WTC11 (cell line): ENCODE results near the gene MUC6. TPM values are rescaled to one million over a fixed set of nuclear protein-coding genes. Genes with fewer than 3 reads are reported as not detected.

Source experiments
- ATAC-seq: fragments of 200-7000 bp; cut with Tn5 transposase; 2 replicates; pipeline ENCODE4 v1.10.0; 2021; ENCODE audit warnings: mild to moderate bottlenecking, moderate library complexity
- CTCF ChIA-PET: fragments of 300-600 bp; sonication (Branson Sonifier 250); formaldehyde crosslinking; loops from one replicate; lab custom pipeline; 2021; ENCODE audit warnings: antibody characterized with exemption; lab: Charles Lee
- POLR2A ChIA-PET: fragments of 350-600 bp; sonication (Branson Sonifier 250); formaldehyde crosslinking; loops from one replicate; lab custom pipeline; 2021; ENCODE audit warnings: antibody characterized with exemption; lab: Charles Lee
- DNase-seq: peaks from one replicate; pipeline ENCODE4 v3.0.0; 2021; ENCODE audit warnings: low spot score
- H3K27ac Mint-ChIP-seq: 2 replicates; pipeline ENCODE4 v1.8.0; 2021; ENCODE audit warnings: mixed read lengths
- H3K27me3 Mint-ChIP-seq: 2 replicates; pipeline ENCODE4 v1.8.0; 2021; ENCODE audit warnings: low read depth, mild to moderate bottlenecking, moderate library complexity, mixed read lengths
- H3K36me3 Mint-ChIP-seq: 2 replicates; pipeline ENCODE4 v1.8.0; 2021; ENCODE audit warnings: mixed read lengths
- H3K4me1 Mint-ChIP-seq: 2 replicates; pipeline ENCODE4 v1.8.0; 2022; ENCODE audit warnings: mixed read lengths
- H3K4me3 Mint-ChIP-seq: 2 replicates; pipeline ENCODE4 v1.8.0; 2021; ENCODE audit warnings: mild to moderate bottlenecking, moderate library complexity, mixed read lengths
- H3K9me3 Mint-ChIP-seq: 2 replicates; pipeline ENCODE4 v1.8.0; 2021; ENCODE audit warnings: mixed read lengths
- ARID4B ChIP-seq: sonication (generic); formaldehyde crosslinking; IDR thresholded peaks from 2 replicates; pipeline ENCODE4 v1.8.0; 2023; ENCODE audit warnings: missing genetic modification reagents, mild to moderate bottlenecking, borderline replicate concordance
- CTCF ChIP-seq: fragments of 200-600 bp; IDR thresholded peaks from 2 replicates; pipeline ENCODE4 v1.8.0; 2022; ENCODE audit warnings: antibody characterized with exemption
- E2F4 ChIP-seq: sonication (generic); formaldehyde crosslinking; IDR thresholded peaks from 2 replicates; pipeline ENCODE4 v1.8.1; 2022; ENCODE audit warnings: low read depth, mild to moderate bottlenecking, moderate library complexity, missing genetic modification reagents, borderline replicate concordance
- ERG ChIP-seq: fragments of 250-450 bp; sonication (Bioruptor Pico); IDR thresholded peaks from 2 replicates; pipeline ENCODE4 v1.8.0; 2021; ENCODE audit warnings: mild to moderate bottlenecking
- ESRRA ChIP-seq: sonication (generic); formaldehyde crosslinking; IDR thresholded peaks from 2 replicates; pipeline ENCODE4 v1.8.1; 2022; ENCODE audit warnings: mild to moderate bottlenecking, missing genetic modification reagents, borderline replicate concordance
- FOXP1 ChIP-seq: sonication (generic); formaldehyde crosslinking; IDR thresholded peaks from 2 replicates; pipeline ENCODE4 v1.8.0; 2022; ENCODE audit warnings: missing genetic modification reagents, mild to moderate bottlenecking, moderate library complexity, borderline replicate concordance
- GABPB1 ChIP-seq: sonication (generic); formaldehyde crosslinking; IDR thresholded peaks from 2 replicates; pipeline ENCODE4 v1.8.1; 2023; ENCODE audit warnings: mild to moderate bottlenecking, missing genetic modification reagents
- HMGA2 ChIP-seq: fragments of 250-450 bp; sonication (Bioruptor Pico); IDR thresholded peaks from 2 replicates; pipeline ENCODE4 v1.4.0; 2021; ENCODE audit warnings: mild to moderate bottlenecking, moderate library complexity
- JAZF1 ChIP-seq: fragments of 250-450 bp; sonication (Bioruptor Pico); IDR thresholded peaks from 2 replicates; pipeline ENCODE4 v1.9.0; 2021; ENCODE audit warnings: moderate library complexity, mild to moderate bottlenecking, inconsistent platforms
- NFATC4 ChIP-seq: fragments of 250-450 bp; sonication (Bioruptor Pico); IDR thresholded peaks from 2 replicates; pipeline ENCODE4 v1.9.0; 2021; ENCODE audit warnings: mild to moderate bottlenecking
- NR2C2 ChIP-seq: sonication (generic); formaldehyde crosslinking; IDR thresholded peaks from 2 replicates; pipeline ENCODE4 v1.8.0; 2022; ENCODE audit warnings: mild to moderate bottlenecking, missing genetic modification reagents
- OVOL2 ChIP-seq: fragments of 250-450 bp; sonication (Bioruptor Pico); IDR thresholded peaks from 2 replicates; pipeline ENCODE4 v1.9.0; 2021; ENCODE audit warnings: mild to moderate bottlenecking, borderline replicate concordance
- PRRX2 ChIP-seq: fragments of 250-450 bp; sonication (Bioruptor Pico); IDR thresholded peaks from 2 replicates; pipeline ENCODE4 v1.8.0; 2021; ENCODE audit warnings: mild to moderate bottlenecking
- RORB ChIP-seq: fragments of 250-450 bp; sonication (Bioruptor Pico); IDR thresholded peaks from 2 replicates; pipeline ENCODE4 v1.9.0; 2021; ENCODE audit warnings: mild to moderate bottlenecking
- SMAD3 ChIP-seq: sonication (generic); formaldehyde crosslinking; IDR thresholded peaks from 2 replicates; pipeline ENCODE4 v1.8.0; 2022; ENCODE audit warnings: missing genetic modification reagents, mild to moderate bottlenecking, borderline replicate concordance
- TCF7 ChIP-seq: sonication (generic); formaldehyde crosslinking; IDR thresholded peaks from 2 replicates; pipeline ENCODE4 v1.8.0; 2022; ENCODE audit warnings: mild to moderate bottlenecking, low read depth, missing genetic modification reagents, moderate library complexity
- TEAD1 ChIP-seq: sonication (generic); formaldehyde crosslinking; IDR thresholded peaks from 2 replicates; pipeline ENCODE4 v1.8.0; 2022; ENCODE audit warnings: mild to moderate bottlenecking, missing genetic modification reagents
- ZNF219 ChIP-seq: sonication (generic); formaldehyde crosslinking; IDR thresholded peaks from 2 replicates; pipeline ENCODE4 v1.8.0; 2023; ENCODE audit warnings: missing genetic modification reagents, mild to moderate bottlenecking, borderline replicate concordance
- ZNF425 ChIP-seq: fragments of 250-450 bp; sonication (Bioruptor Pico); conservative IDR thresholded peaks from 2 replicates; pipeline ENCODE4 v1.9.0; 2021; ENCODE audit warnings: mild to moderate bottlenecking
- ZNF671 ChIP-seq: fragments of 250-450 bp; sonication (Bioruptor Pico); IDR thresholded peaks from 2 replicates; pipeline ENCODE4 v1.8.0; 2021; ENCODE audit warnings: mild to moderate bottlenecking
- total RNA-seq: library from RNA; stranded (reverse); gene quantifications from 3 replicates; pipeline ENCODE4 v1.2.3, GENCODE V29; 2021
- TF ChIP-seq, protein P1 (sequence below): sonication (generic); formaldehyde crosslinking; IDR thresholded peaks from 2 replicates; pipeline ENCODE4 v1.8.0; 2022; ENCODE audit warnings: mild to moderate bottlenecking, missing genetic modification reagents
- TF ChIP-seq, protein P2 (sequence below): sonication (generic); formaldehyde crosslinking; IDR thresholded peaks from 2 replicates; pipeline ENCODE4 v1.8.1; 2023; ENCODE audit warnings: mild to moderate bottlenecking, missing genetic modification reagents, moderate library complexity

The MUC6 gene
- total RNA-seq, 1 experiment from 2014 or later, result 0.13 TPM

GRCh38 chr11:1022411-1022810, 14.1 kb downstream of the MUC6 start (continued):
- TF ChIP-seq TEAD1 (no peak), HMGA2 (no peak), ESRRA (CRISPR knock-in tag) (no peak), ZNF671 (CRISPR knock-in tag) (no peak), RORB (no peak), CTCF (no peak), OVOL2 (CRISPR knock-in tag) (no peak), ARID4B (CRISPR knock-in tag) (no peak)

DNA sequence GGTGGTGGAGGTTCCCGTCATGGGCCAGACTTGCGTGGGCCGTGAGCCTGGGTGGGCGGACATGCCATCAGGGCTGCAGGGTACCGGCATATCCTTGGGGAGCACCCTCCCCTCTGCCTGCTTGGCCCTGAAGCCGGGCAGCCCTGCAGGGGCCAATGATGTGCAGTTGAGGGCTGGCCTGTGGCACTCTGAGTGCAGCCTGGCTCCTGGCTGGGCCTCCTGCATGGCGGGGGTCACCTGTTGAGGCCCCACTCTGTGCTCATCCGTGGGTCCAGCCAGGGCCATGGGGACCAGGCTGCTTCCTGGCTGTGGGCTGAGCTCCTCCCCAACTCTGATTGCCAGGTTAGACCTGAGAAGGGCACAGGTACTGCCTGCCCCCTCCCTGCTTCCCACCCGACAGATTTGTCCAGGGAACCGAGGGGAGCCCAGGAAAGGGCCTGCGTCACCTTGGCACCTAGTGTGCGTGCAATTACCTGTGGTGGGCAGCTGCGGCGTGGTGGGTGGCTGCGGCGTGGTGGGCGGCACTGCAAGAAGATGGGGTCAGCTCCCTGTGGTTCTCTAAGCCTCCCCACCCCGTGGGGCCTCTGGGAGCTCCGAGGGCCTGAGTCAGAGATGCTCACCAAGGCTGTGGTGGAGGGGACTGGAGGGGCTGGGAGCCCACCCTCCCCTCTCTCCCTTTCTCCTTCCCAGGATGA, 16.2 kb downstream of the MUC6 start:
- Mint-ChIP-seq H3K9me3 (peaks cover 24% of the 10 kb centered on the region), H3K27me3 (no peaks in the 10 kb centered on the region; the same call in 1 of the 2 replicates), H3K4me1 (0 out of 2 replicates have a peak, but pooled peaks cover 3% of the 10 kb centered on the region), H3K4me3 (no peak overlapping the region), H3K27ac (no peak overlapping the region), H3K36me3 (peaks cover 16% of the 10 kb centered on the region)
- ATAC-seq (no peak), DNase-seq (no peak)
- POLR2A ChIA-PET, result no interaction called here
- CTCF ChIA-PET, result no interaction called here
- no peak for TF ChIP-seq FOXP1 (CRISPR knock-in tag)
- TF ChIP-seq RORB, result no peak
- TF ChIP-seq, protein P1, sequence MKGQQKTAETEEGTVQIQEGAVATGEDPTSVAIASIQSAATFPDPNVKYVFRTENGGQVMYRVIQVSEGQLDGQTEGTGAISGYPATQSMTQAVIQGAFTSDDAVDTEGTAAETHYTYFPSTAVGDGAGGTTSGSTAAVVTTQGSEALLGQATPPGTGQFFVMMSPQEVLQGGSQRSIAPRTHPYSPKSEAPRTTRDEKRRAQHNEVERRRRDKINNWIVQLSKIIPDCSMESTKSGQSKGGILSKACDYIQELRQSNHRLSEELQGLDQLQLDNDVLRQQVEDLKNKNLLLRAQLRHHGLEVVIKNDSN, result no peak
- TF ChIP-seq NR2C2 (CRISPR knock-in tag), result no peak
- TF ChIP-seq TCF7 (CRISPR knock-in tag), result no peak
- TF ChIP-seq ERG (CRISPR knock-in tag), result no peak
- TF ChIP-seq JAZF1 (CRISPR knock-in tag), result no peak
- no peak for TF ChIP-seq PRRX2 (CRISPR knock-in tag)
- no peak for TF ChIP-seq ZNF219
- TF ChIP-seq SMAD3 (CRISPR knock-in tag), result no peak
- TF ChIP-seq, protein P2, sequence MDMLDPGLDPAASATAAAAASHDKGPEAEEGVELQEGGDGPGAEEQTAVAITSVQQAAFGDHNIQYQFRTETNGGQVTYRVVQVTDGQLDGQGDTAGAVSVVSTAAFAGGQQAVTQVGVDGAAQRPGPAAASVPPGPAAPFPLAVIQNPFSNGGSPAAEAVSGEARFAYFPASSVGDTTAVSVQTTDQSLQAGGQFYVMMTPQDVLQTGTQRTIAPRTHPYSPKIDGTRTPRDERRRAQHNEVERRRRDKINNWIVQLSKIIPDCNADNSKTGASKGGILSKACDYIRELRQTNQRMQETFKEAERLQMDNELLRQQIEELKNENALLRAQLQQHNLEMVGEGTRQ (CRISPR knock-in tag), result no peak
- no peak for TF ChIP-seq TEAD1
- TF ChIP-seq GABPB1 (CRISPR knock-in tag), result no peak
- no peak for TF ChIP-seq ZNF425 (CRISPR knock-in tag)
- no peak for TF ChIP-seq NFATC4
- no peak for TF ChIP-seq E2F4 (CRISPR knock-in tag)
